Breast epithelium (tissue), 3 donors: ENCODE results near the gene PPARD.

Source experiments
- CTCF ChIP-seq, 3 donors: fragments of 450-650 bp; IDR thresholded peaks; one replicate each; pipeline ENCODE4 v1.5.1; 2016 to 2017; ENCODE audit warnings: antibody characterized with exemption in 3 of 3, mild to moderate bottlenecking in 3 of 3, moderate library complexity in 3 of 3
- POLR2A ChIP-seq: fragments of 450-650 bp; IDR thresholded peaks from one replicate; pipeline ENCODE4 v1.6.1; 2016; ENCODE audit warnings: antibody characterized with exemption, mild to moderate bottlenecking, moderate library complexity
- POLR2AphosphoS5 ChIP-seq, 3 donors: sonication (generic); formaldehyde crosslinking; IDR thresholded peaks; one replicate each; pipeline ENCODE4 v1.6.1; 2017; ENCODE audit warnings: antibody characterized with exemption in 3 of 3

GRCh38 chr6:35305117-35305516 lies 37.2 kb upstream of the PPARD start:
- TF ChIP-seq POLR2AphosphoS5 (IDR thresholded peaks at IDR 0.05) = no peak
- no peak for TF ChIP-seq CTCF (IDR thresholded peaks at IDR 0.05)
- no peak for TF ChIP-seq POLR2A
